ENCODE measurements around the gene SPDYE1.

The SPDYE1 gene

DNA sequence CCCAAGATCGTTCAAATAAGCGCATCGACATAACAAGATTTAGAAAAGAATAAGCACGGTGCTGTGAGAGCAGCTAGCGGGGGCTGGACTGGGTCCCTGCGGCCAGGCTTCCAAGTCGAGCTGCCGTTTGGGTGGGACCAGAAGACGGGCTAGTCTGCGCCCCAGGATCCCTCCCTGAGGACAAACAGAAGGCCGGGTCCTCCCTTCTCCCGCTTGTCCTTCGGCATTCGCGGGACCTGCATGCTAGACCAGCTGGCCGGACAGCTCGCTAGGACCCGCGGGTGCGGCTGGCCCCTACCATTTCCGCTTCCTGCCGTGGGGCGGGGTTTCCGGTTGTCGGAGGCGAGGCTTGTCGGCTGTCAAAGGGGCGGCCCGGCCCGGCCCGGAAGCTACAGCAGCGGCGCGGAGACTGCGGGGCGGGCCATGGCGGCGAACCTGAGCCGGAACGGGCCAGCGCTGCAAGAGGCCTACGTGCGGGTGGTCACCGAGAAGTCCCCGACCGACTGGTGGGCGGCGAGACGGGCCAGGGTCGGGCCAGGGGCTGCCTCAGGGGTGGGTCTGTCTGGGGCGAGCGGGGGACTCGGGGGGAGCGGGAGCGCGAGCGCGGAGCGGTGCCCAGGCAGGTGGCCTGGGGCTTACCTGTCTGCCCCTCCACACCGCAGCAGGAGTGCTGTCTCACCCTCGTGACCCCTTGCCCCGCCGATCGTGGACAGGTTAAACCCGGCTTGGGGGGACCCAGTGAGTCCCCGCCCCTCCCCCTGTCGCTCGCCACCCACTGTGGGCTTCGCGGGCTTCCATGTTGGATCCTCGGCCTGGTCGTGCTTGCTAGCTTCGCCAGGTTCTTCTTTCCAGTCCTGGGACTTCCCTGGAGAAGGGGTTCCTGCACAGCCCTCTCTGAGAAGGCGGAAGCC, 46.9 kb downstream of the SPDYE1 start, which contains the start of gene DBNL:
TSS of gene DBNL (plus strand) at position 388 of the 911 bp plus-strand sequence. CDS start at position 424, 36 bp downstream.
- DNase-seq: peak; percentile 94 to 98 (median 96)

DNA sequence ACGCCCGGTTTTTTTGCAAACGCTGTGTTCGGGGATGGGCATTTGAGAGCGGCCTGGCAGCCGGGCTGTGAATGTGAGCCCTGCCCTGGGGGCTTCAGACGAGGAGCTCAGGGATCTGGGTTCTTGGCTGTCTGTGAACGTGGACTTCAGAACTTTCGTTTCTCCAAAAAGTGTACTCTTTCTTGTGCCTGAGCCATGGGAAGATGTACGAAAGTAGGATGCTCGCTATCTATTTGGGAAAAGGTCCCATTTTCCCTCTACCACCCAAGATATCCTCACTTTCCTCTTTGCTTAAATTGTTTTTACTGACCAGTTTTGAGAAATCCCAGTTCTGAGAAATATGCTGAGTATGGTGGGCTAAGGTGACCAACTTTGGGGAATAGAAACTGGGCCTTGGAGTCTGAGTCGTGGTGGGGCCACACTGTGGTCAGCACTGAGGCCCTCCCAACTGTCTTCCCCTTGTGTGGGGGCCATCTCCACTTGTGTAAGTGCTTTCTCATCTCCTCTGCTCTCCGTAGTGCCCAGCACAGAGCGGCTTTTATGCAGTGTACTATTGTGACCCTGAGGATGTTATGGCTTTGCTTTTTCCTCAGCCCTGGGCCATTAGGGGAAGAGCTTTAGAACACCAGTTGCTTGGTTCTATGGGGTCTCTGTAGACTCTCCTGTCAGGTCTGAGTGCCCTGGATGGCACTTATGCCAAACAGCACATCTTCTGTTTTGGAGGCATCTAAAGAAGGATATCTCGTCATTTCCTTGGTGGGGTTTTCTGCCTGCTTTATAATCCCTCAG, 47.7 kb downstream of the SPDYE1 start:
- peak in 3 of 4 experiments; percentile 44 for DNase-seq

DNA sequence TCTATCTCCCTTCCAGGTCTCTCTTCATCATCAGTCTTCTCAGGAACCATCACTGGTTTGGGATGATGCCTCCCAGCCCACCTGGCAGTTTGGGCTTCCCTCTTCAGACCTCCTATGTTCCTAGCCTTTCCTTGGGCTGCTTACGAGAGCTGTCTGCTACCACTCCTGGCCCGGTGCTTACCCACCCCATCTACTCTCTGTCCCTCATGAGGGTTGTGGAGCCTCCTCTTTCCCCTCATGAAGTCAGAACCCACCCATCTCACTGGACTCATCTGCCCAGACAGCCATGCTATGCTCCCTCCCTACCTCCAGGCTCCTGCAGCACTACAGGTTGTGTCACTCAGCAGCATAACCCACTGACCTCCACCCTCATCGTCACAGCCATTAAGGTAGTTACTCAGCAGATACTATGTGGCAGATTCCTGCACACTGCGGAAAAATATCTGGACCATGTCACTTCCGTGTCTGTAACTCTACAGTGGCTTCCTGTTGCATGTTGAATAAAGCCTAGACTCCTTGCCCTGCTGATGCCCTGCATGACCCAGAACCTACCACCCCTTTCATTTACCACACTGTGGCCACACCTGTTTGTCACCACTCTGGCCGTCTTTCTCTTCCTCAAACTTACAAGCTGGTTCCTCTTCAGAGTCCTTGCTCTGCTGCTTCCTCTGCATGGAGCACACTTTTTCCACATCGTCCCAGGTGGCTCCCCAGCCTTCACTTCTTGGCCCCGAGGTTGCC, 48.8 kb downstream of the SPDYE1 start:
- peak; percentile 67 to 86 (median 73) for DNase-seq

- DNase-seq: no peak
These were observed 50.5 kb downstream of the SPDYE1 start for GRCh38 chr7:44048031-44048795.

GRCh38 chr7:44050121-44050914, 52.6 kb downstream of the SPDYE1 start:
- no peak for DNase-seq

- no peak for DNase-seq
These were observed 53.3 kb downstream of the SPDYE1 start for GRCh38 chr7:44050915-44051560.

DNA sequence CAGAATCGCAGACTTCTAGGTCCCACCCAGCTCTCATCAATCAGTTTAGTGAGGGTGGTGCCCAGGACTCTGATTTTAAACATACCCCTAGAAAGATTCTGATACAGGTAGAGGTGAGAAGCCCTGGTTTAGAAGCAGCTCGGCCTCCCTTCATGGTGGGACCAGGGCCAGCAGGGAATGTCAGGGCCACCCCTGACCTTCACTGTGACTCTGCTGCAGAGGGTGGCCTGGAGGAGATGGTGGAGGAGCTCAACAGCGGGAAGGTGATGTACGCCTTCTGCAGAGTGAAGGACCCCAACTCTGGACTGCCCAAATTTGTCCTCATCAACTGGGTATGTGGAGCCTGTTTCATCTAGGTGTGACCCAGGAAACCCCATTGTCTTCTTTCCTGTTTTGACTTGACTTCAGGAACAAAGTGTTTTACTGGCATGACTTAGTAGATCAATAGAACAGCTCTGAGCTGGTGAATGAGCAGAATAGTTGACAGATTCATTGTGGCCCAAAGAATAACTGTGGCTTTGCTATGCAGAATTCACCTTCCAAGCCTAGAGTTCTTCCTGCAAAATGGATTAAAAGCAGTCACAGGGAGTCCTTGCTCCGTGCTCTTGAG, 54.0 kb downstream of the SPDYE1 start:
- no peak for DNase-seq

- DNase-seq: peak in 1 of 4 experiments; percentile 1
These were observed 55.2 kb downstream of the SPDYE1 start for GRCh38 chr7:44052771-44053365.

GRCh38 chr7:44056681-44057080, 59.0 kb downstream of the SPDYE1 start:
- peak in 1 of 4 experiments; percentile 1 for DNase-seq

DNA sequence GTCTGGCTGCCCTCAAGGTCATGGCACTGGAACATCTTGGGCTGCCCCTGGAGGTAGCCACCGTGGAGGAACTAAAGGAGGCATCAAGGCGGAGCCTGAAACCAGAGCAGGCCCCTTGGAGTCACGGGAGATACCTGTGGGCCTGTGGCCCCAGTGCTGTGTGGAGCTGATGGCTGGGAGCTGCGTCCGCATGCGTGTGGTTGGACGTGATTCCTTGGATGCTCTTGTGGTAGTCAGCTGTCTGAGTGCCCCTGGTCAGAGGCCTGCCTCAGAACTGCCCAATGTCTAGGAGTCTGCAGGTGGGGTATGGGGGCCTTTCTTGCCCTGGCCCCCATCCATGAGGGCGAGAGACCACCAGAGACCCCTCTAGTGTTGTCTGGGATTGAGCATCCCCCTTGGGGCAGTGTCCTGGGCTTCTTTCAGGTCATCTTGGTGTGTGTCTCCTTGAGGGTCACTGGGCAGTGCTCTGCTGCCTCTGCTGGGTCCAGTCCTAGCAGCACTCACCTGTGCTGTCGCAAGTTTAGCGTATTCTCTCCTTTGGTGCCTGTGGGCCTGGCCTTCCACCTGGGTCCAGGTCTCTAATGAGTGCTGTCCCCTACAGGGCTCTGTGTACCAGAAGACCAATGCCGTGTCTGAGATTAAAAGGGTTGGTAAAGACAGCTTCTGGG, 59.6 kb downstream of the SPDYE1 start:
- peak in 1 of 4 experiments; percentile 1 for DNase-seq

GRCh38 chr7:44057849-44058758, 60.4 kb downstream of the SPDYE1 start:
- peak in 1 of 4 experiments; percentile 1 for DNase-seq

GRCh38 chr7:44058759-44059218, 61.1 kb downstream of the SPDYE1 start:
- peak in 1 of 4 experiments; percentile 1 for DNase-seq

GRCh38 chr7:44059219-44060090, 61.8 kb downstream of the SPDYE1 start:
- DNase-seq: peak in 1 of 4 experiments; percentile 1

Data from suppressor macrophage (primary cell).